Natural killer cell (primary cell): ENCODE data around the gene CFB. TPM values are rescaled to one million over a fixed set of nuclear protein-coding genes. Genes with fewer than 3 reads are reported as not detected.
A peak's percentile ranks its signal among the peaks of the same experiment; 100 is the strongest.

Source experiments
- ATAC-seq, 3 donors: fragments of 150-1000 bp in 2 of 3; fragments of 200-7000 bp in 1 of 3; cut with Tn5 transposase; 1 replicate in 1 of 3; 2 replicates in 2 of 3; pipeline ENCODE4 v1.10.0; 2021; ENCODE audit warnings: mild to moderate bottlenecking in 2 of 3, moderate library complexity in 2 of 3
- DNase-seq, 2 donors: peaks; one replicate each; pipeline versions ENCODE4 v3.0.0 to v3.0.0-alpha.2; 2013 to 2021; ENCODE audit warnings: mixed read lengths in 1 of 2
- H3K27ac ChIP-seq: one replicate; pipeline ENCODE4 v1.5.1; 2013; ENCODE audit warnings: mild to moderate bottlenecking, low read length
- H3K27me3 ChIP-seq: one replicate; pipeline ENCODE4 v1.6.1; 2013; ENCODE audit warnings: low read length; ENCODE audit not compliant: control insufficient read depth, insufficient read depth
- H3K36me3 ChIP-seq: one replicate; pipeline ENCODE4 v1.6.1; 2013; ENCODE audit warnings: low read length; ENCODE audit not compliant: control insufficient read depth, insufficient read depth
- H3K4me1 ChIP-seq: one replicate; pipeline ENCODE4 v1.6.1; 2013; ENCODE audit warnings: low read length; ENCODE audit not compliant: control insufficient read depth, insufficient read depth
- H3K4me3 ChIP-seq: one replicate; pipeline ENCODE4 v1.5.1; 2013; ENCODE audit warnings: low read length
- H3K9me3 ChIP-seq: one replicate; pipeline ENCODE4 v1.6.1; 2013; ENCODE audit warnings: low read length; ENCODE audit not compliant: control insufficient read depth, insufficient read depth
- H3K27ac Mint-ChIP-seq, 2 donors: one replicate each; pipeline ENCODE4 v1.8.0; 2022; ENCODE audit warnings: mild to moderate bottlenecking in 2 of 2, mixed read lengths in 2 of 2, moderate library complexity in 1 of 2
- H3K27me3 Mint-ChIP-seq, 2 donors: one replicate each; pipeline ENCODE4 v1.8.0; 2022; ENCODE audit warnings: low read depth in 2 of 2, mixed read lengths in 2 of 2
- H3K36me3 Mint-ChIP-seq: one replicate; pipeline ENCODE4 v1.8.0; 2022; ENCODE audit warnings: mixed read lengths
- H3K4me1 Mint-ChIP-seq, 2 donors: one replicate each; pipeline ENCODE4 v1.8.0; 2022; ENCODE audit warnings: mixed read lengths in 2 of 2
- H3K4me3 Mint-ChIP-seq: one replicate; pipeline ENCODE4 v1.8.0; 2022; ENCODE audit warnings: mild to moderate bottlenecking, moderate library complexity, mixed read lengths
- H3K9me3 Mint-ChIP-seq, 2 donors: one replicate each; pipeline ENCODE4 v1.8.0; 2022; ENCODE audit warnings: mixed read lengths in 2 of 2
- CTCF ChIP-seq: fragments of 200-600 bp; IDR thresholded peaks from one replicate; pipeline ENCODE4 v1.8.0; 2022; ENCODE audit warnings: antibody characterized with exemption
- WGBS: methylation state at CpG from one replicate; pipeline ENCODE4 v1.1.7; 2013; ENCODE audit warnings: missing lambda C conversion rate; ENCODE audit not compliant: insufficient coverage; 5-methylcytosine and 5-hydroxymethylcytosine counted together
- intact Hi-C: fragments of 100-400 bp; cut with micrococcal nuclease; formaldehyde crosslinking; loops from one replicate; pipeline ENCODE4 v1.14.2; 2022
- total RNA-seq, 4 donors: library from RNA; stranded (reverse); fragments of 120-200 nt in 1 of 4; gene quantifications; one replicate each; pipeline versions ENCODE4 v1.2.3 to v1.2.4, GENCODE V29; 2013 to 2022

Gene CFB
- total RNA-seq, 3 donors from 2014 or later (not counting 1 experiment from before 2014, with no cell fraction given) = 0.45 TPM; not detected in 2

DNA sequence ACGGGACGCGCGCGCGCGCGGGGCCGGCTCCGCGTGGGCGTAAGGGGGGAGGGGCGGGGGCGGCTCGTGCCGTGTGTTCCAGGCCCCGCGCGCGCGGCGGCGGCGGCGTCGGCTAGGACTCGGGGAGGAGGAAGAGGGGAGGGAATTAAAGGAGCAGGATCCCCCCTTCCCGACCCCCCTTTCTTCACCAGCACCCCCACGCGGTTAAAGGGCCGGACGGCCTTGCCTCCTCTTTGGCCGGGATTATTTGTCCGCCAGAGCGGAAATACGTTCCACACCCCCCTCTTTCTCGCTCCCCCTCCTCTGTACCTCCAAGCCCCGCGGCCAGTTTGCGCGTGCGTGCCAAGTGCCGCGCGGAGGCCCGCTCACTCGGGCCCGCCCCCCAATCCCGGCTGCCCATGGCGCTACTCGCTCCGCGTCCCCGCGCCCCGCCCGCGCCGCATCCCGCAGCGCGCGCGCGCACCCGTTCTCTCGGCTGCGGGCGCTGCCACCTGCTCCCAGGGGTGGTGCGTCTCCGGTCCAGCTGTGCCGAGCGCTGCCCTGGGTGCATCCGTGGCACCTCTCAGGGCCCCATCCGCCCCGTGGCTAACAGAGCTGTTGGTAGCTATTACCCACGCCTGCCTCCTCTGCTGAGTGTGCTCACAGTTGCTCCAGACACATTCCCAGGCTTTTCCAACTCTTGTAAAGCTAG lies 43.8 kb upstream of the CFB start, which contains the start of gene ZBTB12:
Gene ZBTB12, minus strand, starts transcription at position 134 of the 691 bp plus-strand sequence. CDS start 781 bp downstream, outside the sequence.
- Histone ChIP-seq H3K36me3 (no peaks in the 10 kb centered on the region), H3K4me3 (peak within 1 kb of the TSS; percentile 71), H3K27me3 (no peaks in the 10 kb centered on the region), H3K9me3 (no peaks in the 10 kb centered on the region), H3K4me1 (peaks cover 45% of the 10 kb centered on the region), H3K27ac (peak within 1 kb of the TSS; percentile 65)
- TF ChIP-seq CTCF = no peak
- H3K9me3 Mint-ChIP-seq = no peaks in the 10 kb centered on the region
- H3K27ac Mint-ChIP-seq = peak within 1 kb of the TSS; percentile 2 to 56
- no peaks in the 10 kb centered on the region for H3K36me3 Mint-ChIP-seq
- under 1% methylated on average over 71 of the region's 77 CpGs for WGBS
- intact Hi-C loops = no loop called here
- H3K4me3 Mint-ChIP-seq = peak within 1 kb of the TSS; percentile 82
- peak; percentile 59 to 75 (median 66) for ATAC-seq
- DNase-seq = peak; percentile 74 to 93
- peaks cover 27 to 42% of the 10 kb centered on the region in 2 donors for H3K4me1 Mint-ChIP-seq
- peaks cover 0 to 5% of the 10 kb centered on the region in 2 donors for H3K27me3 Mint-ChIP-seq

GRCh38 chr6:31903957-31904356 lies 41.9 kb upstream of the CFB start:
- Mint-ChIP-seq H3K27me3 (peaks cover 0 to 5% of the 10 kb centered on the region in 2 donors), H3K27ac (no peak overlapping the region), H3K4me1 (peaks cover 16 to 30% of the 10 kb centered on the region in 2 donors), H3K9me3 (no peaks in the 10 kb centered on the region), H3K4me3 (peak overlapping the region; percentile 50), H3K36me3 (no peaks in the 10 kb centered on the region)
- no peak for TF ChIP-seq CTCF
- ATAC-seq (no peak), DNase-seq (no peak)
- H3K4me3 ChIP-seq = no peak overlapping the region
- intact Hi-C loops = no loop called here
- no peaks in the 10 kb centered on the region for H3K27me3 ChIP-seq
- H3K4me1 ChIP-seq = peaks cover 38% of the 10 kb centered on the region
- no peak overlapping the region for H3K27ac ChIP-seq
- WGBS = 95% methylated on average over 2 of the region's 3 CpGs
- H3K36me3 ChIP-seq = no peaks in the 10 kb centered on the region
- no peaks in the 10 kb centered on the region for H3K9me3 ChIP-seq

GRCh38 chr6:31905041-31905440 lies 40.9 kb upstream of the CFB start:
- Histone ChIP-seq H3K36me3 (no peaks in the 10 kb centered on the region), H3K9me3 (no peaks in the 10 kb centered on the region), H3K4me1 (peaks cover 28% of the 10 kb centered on the region), H3K27ac (no peak overlapping the region), H3K4me3 (no peak overlapping the region), H3K27me3 (no peaks in the 10 kb centered on the region)
- ATAC-seq = no peak
- Mint-ChIP-seq H3K9me3 (no peaks in the 10 kb centered on the region), H3K36me3 (no peaks in the 10 kb centered on the region), H3K4me1 (peaks cover 10 to 20% of the 10 kb centered on the region in 2 donors), H3K27me3 (peaks cover 0 to 5% of the 10 kb centered on the region in 2 donors), H3K4me3 (no peak overlapping the region), H3K27ac (no peak overlapping the region)
- WGBS = no CpG with 5 or more reads among the region's 1 CpG
- TF ChIP-seq CTCF = no peak
- intact Hi-C loops = no loop called here
- DNase-seq = no peak
